ENCODE data around the gene MICU1. TPM values are rescaled to one million over a fixed set of nuclear protein-coding genes. Genes with fewer than 3 reads are reported as not detected.
A peak's percentile ranks its signal among the peaks of the same experiment; 100 is the strongest.

Gene MICU1
- total and polyA plus RNA-seq, 10 of the 15 experiments (the other 5 are each of a cell fraction or from before 2014, with no cell fraction given), result 18.2 to 36.4 (median 22.2) TPM

DNA sequence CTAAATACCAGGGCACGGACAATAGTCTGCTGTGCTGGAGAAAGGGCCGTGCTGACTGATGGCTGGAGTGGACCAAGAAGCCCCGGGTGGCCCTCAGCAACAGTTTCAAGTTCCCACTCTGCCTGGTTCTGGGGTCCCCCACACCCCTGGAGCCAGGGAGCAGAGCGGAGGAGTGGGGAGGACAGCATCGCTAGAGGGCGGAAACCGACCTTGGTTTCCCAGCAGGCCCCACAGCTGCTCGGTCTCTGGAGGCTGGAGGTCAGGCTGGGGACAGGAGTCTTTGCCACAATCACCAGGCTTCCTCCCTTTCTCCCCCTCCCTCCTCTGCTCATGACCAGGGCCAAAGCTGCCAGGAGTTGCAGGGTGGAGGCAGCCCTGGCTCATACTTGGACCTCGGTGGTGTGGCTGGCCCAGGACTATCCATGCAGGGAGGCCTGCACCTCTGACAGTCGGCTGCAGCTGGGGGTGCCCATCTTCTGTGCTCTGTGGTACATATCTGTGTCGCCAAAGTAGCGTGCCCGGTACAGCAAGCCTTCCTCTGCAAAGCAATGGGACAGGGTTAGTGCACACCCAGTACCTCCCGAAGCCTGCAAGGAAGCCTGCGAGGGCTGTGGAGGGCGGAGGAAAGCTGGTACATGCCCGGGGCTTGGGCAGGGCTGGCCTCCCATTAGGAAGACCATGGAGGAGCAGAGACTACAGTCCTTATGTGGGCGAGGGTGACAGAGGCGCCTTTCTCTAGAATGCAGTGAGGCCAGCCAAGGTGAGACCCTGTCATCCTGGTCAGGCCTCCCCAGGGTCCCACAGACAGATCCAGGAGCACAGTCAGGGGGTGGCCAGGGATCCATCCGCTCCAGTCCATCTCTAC is 290.3 kb downstream of the MICU1 start (continued):
- peak; percentile 3; the same call in 1 of the 2 replicates for TF ChIP-seq POLR2A (IDR thresholded peaks at IDR 0.05; ENCODE audit: low read depth, low read length)
- TF ChIP-seq STAT1 (conservative IDR thresholded peaks at IDR 0.05), result 0 out of 2 replicates have a peak, but pooled peaks have one; percentile 25
- TF ChIP-seq, protein P1, sequence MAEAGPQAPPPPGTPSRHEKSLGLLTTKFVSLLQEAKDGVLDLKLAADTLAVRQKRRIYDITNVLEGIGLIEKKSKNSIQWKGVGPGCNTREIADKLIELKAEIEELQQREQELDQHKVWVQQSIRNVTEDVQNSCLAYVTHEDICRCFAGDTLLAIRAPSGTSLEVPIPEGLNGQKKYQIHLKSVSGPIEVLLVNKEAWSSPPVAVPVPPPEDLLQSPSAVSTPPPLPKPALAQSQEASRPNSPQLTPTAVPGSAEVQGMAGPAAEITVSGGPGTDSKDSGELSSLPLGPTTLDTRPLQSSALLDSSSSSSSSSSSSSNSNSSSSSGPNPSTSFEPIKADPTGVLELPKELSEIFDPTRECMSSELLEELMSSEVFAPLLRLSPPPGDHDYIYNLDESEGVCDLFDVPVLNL (IDR thresholded peaks at IDR 0.05; ENCODE audit: low read depth, low read length), result no peak
- TF ChIP-seq FOXK2 (IDR thresholded peaks at IDR 0.05), result no peak
- no peak for TF ChIP-seq ETV6 (conservative IDR thresholded peaks at IDR 0.05 in 1 of 2, IDR thresholded peaks at IDR 0.05 in 1 of 2; ENCODE audit: borderline replicate concordance in 1 of 2, low read depth in 1 of 2)
- TF ChIP-seq NR2C2 (IDR thresholded peaks at IDR 0.05; ENCODE audit: borderline replicate concordance, control insufficient read depth, insufficient read length, low read depth), result no peak
- no peak; the same call in 1 of the 2 replicates for TF ChIP-seq ZNF207 (IDR thresholded peaks at IDR 0.05; ENCODE audit: borderline replicate concordance)
- TF ChIP-seq POLR2AphosphoS5 (IDR thresholded peaks at IDR 0.05; ENCODE audit: low read length), result peak; percentile 16; the same call in 1 of the 2 replicates
- peak; percentile 78; the same call in 1 of the 2 replicates for TF ChIP-seq NBN (IDR thresholded peaks at IDR 0.05)
- TF ChIP-seq, protein P2, sequence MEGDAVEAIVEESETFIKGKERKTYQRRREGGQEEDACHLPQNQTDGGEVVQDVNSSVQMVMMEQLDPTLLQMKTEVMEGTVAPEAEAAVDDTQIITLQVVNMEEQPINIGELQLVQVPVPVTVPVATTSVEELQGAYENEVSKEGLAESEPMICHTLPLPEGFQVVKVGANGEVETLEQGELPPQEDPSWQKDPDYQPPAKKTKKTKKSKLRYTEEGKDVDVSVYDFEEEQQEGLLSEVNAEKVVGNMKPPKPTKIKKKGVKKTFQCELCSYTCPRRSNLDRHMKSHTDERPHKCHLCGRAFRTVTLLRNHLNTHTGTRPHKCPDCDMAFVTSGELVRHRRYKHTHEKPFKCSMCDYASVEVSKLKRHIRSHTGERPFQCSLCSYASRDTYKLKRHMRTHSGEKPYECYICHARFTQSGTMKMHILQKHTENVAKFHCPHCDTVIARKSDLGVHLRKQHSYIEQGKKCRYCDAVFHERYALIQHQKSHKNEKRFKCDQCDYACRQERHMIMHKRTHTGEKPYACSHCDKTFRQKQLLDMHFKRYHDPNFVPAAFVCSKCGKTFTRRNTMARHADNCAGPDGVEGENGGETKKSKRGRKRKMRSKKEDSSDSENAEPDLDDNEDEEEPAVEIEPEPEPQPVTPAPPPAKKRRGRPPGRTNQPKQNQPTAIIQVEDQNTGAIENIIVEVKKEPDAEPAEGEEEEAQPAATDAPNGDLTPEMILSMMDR (IDR thresholded peaks at IDR 0.05 in 2 of 3, conservative IDR thresholded peaks at IDR 0.05 in 1 of 3; ENCODE audit: control insufficient read depth in 2 of 3, extremely low read depth in 1 of 3, insufficient read depth in 1 of 3, low read depth in 3 of 3, low read length in 3 of 3), result peak; percentile 22 to 32 (median 29); a peak in 2 of 6 replicates
- TF ChIP-seq RAD21 (IDR thresholded peaks at IDR 0.05; ENCODE audit: insufficient read depth, low read depth, low read length), result 0 out of 2 replicates have a peak, but pooled peaks have one; percentile 17
- no peak for TF ChIP-seq CBX3 (IDR thresholded peaks at IDR 0.05; ENCODE audit: borderline replicate concordance, low read depth)
- no peak for TF ChIP-seq ZBTB40 (IDR thresholded peaks at IDR 0.05; ENCODE audit: borderline replicate concordance)
- TF ChIP-seq, protein P3, sequence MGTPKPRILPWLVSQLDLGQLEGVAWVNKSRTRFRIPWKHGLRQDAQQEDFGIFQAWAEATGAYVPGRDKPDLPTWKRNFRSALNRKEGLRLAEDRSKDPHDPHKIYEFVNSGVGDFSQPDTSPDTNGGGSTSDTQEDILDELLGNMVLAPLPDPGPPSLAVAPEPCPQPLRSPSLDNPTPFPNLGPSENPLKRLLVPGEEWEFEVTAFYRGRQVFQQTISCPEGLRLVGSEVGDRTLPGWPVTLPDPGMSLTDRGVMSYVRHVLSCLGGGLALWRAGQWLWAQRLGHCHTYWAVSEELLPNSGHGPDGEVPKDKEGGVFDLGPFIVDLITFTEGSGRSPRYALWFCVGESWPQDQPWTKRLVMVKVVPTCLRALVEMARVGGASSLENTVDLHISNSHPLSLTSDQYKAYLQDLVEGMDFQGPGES (IDR thresholded peaks at IDR 0.05), result peak; percentile 4; the same call in 1 of the 2 replicates
- TF ChIP-seq ZNF622 (IDR thresholded peaks at IDR 0.05), result no peak
- no peak for TF ChIP-seq SRF (IDR thresholded peaks at IDR 0.05; ENCODE audit: low read depth in 2 of 2, low read length in 2 of 2)
- no peak for TF ChIP-seq RUNX3 (IDR thresholded peaks at IDR 0.05; ENCODE audit: low read length)
- no peak; the same call in none of the 2 replicates for TF ChIP-seq GATAD2B (conservative IDR thresholded peaks at IDR 0.05; ENCODE audit: low read depth)
- peak; percentile 79; the same call in 1 of the 2 replicates for TF ChIP-seq NFXL1 (IDR thresholded peaks at IDR 0.05; ENCODE audit: borderline replicate concordance)

All from GM12878 (cell line).